CD4-positive, alpha-beta memory T cell (primary cell): ENCODE results near the gene DDRGK1. TPM values are rescaled to one million over a fixed set of nuclear protein-coding genes. Genes with fewer than 3 reads are reported as not detected.

Experiments used
- CTCF ChIA-PET: fragments of 350-600 bp; sonication (Branson Sonifier 250); formaldehyde crosslinking; loops from one replicate; lab custom pipeline; 2021; ENCODE audit warnings: inconsistent platforms; ENCODE audit not compliant: partially characterized antibody; lab: Charles Lee
- POLR2A ChIA-PET: fragments of 350-600 bp; sonication (Branson Sonifier 250); formaldehyde crosslinking; loops from one replicate; lab custom pipeline; 2021; ENCODE audit not compliant: partially characterized antibody; lab: Charles Lee
- DNase-seq, 5 donors: peaks; one replicate each; pipeline versions ENCODE4 v3.0.0 to v3.0.0-alpha.2; 2020 to 2022; ENCODE audit warnings: mixed read lengths in 1 of 5
- H3K27ac ChIP-seq: one replicate; pipeline ENCODE4 v1.7.0; 2013; ENCODE audit warnings: low read depth, low read length
- H3K27me3 ChIP-seq: 2 replicates; pipeline ENCODE4 v1.7.0; 2013; ENCODE audit warnings: mild to moderate bottlenecking, low read length, moderate library complexity; ENCODE audit not compliant: insufficient read depth
- H3K36me3 ChIP-seq: 2 replicates; pipeline ENCODE4 v1.7.0; 2013; ENCODE audit warnings: mild to moderate bottlenecking, low read length, moderate library complexity; ENCODE audit not compliant: insufficient read depth
- H3K4me1 ChIP-seq: 2 replicates; pipeline ENCODE4 v1.7.0; 2013; ENCODE audit warnings: mild to moderate bottlenecking, low read length, moderate library complexity; ENCODE audit not compliant: insufficient read depth
- H3K4me3 ChIP-seq, 2 donors: one replicate each; pipeline ENCODE4 v1.7.0; 2013; ENCODE audit warnings: low read length in 2 of 2, mild to moderate bottlenecking in 1 of 2
- H3K9me3 ChIP-seq, 2 donors: one replicate each; pipeline ENCODE4 v1.7.0; 2013; ENCODE audit warnings: low read length in 2 of 2, control low read depth in 1 of 2; ENCODE audit not compliant: control insufficient read depth in 1 of 2
- H3K27ac Mint-ChIP-seq, 7 donors: one replicate each; pipeline ENCODE4 v1.8.0; 2020 to 2021; ENCODE audit warnings: mixed read lengths in 7 of 7, mild to moderate bottlenecking in 6 of 7, inconsistent platforms in 3 of 7, moderate library complexity in 3 of 7
- H3K27me3 Mint-ChIP-seq, 2 donors: one replicate each; pipeline ENCODE4 v1.8.0; 2020 to 2021; ENCODE audit warnings: mixed read lengths in 2 of 2
- H3K36me3 Mint-ChIP-seq, 2 donors: one replicate each; pipeline ENCODE4 v1.8.0; 2020 to 2021; ENCODE audit warnings: mixed read lengths in 2 of 2, inconsistent platforms in 1 of 2, mild to moderate bottlenecking in 1 of 2
- H3K4me1 Mint-ChIP-seq, 4 donors: one replicate each; pipeline ENCODE4 v1.8.0; 2020 to 2021; ENCODE audit warnings: mixed read lengths in 4 of 4, mild to moderate bottlenecking in 1 of 4
- H3K4me3 Mint-ChIP-seq, 8 donors: one replicate each; pipeline ENCODE4 v1.8.0; 2020 to 2021; ENCODE audit warnings: mixed read lengths in 8 of 8, mild to moderate bottlenecking in 7 of 8, moderate library complexity in 6 of 8, inconsistent platforms in 3 of 8
- H3K9me3 Mint-ChIP-seq, 8 donors: one replicate each; pipeline ENCODE4 v1.8.0; 2020 to 2021; ENCODE audit warnings: mixed read lengths in 8 of 8, mild to moderate bottlenecking in 5 of 8, inconsistent platforms in 3 of 8, moderate library complexity in 1 of 8
- intact Hi-C: fragments of 100-400 bp; cut with micrococcal nuclease; formaldehyde crosslinking; loops from one replicate; pipeline ENCODE4 v1.15.1; 2023
- polyA plus RNA-seq, 2 donors: library from polyadenylated mRNA; unstranded; fragments of 300-500 nt; fragmentation: Illumina TruSeq; gene quantifications; one replicate each; pipeline ENCODE4 v1.2.3, GENCODE V29; 2021
- total RNA-seq, 2 experiments: library from RNA; stranded (reverse); gene quantifications; one replicate each; pipeline ENCODE4 v1.2.3, GENCODE V29; 2021

DDRGK1 gene
- total and polyA plus RNA-seq, 4 experiments from 2014 or later: 35.2 to 61.0 (median 54.6) TPM

DNA sequence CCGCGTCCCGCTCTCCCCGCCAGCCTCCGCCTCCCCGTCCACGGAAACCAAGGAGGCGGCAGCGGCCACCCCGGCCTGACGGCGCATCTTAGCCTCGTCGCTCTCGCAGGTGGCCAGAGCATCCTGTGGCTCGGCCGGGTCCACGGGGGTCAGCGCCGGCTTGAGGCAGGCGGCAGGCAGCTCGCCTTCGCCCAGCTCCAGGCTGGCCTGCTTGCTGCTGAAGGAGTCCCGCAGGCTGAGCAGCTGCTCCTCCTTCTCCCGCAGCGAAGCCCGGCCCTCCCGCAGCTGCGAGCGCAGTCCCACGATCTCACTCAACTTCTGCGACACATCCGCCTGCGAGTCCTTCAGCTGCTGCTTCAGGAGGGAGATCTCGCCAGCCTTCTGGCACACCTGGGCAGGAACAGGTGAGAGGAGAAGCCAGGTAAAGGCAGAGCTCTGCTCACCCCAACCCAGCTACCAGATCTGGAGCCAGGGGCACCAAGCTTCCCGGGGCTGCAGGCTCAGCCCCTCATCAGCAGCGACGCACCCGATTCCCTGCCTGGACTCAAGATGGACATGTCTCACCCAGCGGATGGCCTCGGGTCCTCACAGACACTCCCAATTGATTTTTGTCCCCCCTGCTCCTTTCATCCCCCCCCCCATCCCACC is 39.6 kb downstream of the DDRGK1 start:
- no peaks in the 10 kb centered on the region for H3K9me3 Mint-ChIP-seq
- H3K27me3 ChIP-seq: peaks cover 7% of the 10 kb centered on the region
- H3K36me3 ChIP-seq: no peaks in the 10 kb centered on the region
- no peak overlapping the region for H3K4me3 Mint-ChIP-seq
- CTCF ChIA-PET: interaction anchor here (0.6 kb wide), 1 partner anchor 52 kb away, joined by 3 read pairs; no protein-coding TSS in a partner anchor
- H3K4me3 ChIP-seq: no peak overlapping the region
- POLR2A ChIA-PET: no interaction called here
- peaks cover 13 to 14% of the 10 kb centered on the region in 2 donors for H3K27me3 Mint-ChIP-seq
- no peaks in the 10 kb centered on the region for H3K36me3 Mint-ChIP-seq
- intact Hi-C loops: no loop called here
- no peaks in the 10 kb centered on the region for H3K9me3 ChIP-seq
- H3K27ac ChIP-seq: no peak overlapping the region
- H3K4me1 ChIP-seq: peaks cover 7% of the 10 kb centered on the region
- H3K27ac Mint-ChIP-seq: no peak overlapping the region
- H3K4me1 Mint-ChIP-seq: peaks cover 0 to 18% (median 1%) of the 10 kb centered on the region in 4 donors
- DNase-seq: no peak

DNA sequence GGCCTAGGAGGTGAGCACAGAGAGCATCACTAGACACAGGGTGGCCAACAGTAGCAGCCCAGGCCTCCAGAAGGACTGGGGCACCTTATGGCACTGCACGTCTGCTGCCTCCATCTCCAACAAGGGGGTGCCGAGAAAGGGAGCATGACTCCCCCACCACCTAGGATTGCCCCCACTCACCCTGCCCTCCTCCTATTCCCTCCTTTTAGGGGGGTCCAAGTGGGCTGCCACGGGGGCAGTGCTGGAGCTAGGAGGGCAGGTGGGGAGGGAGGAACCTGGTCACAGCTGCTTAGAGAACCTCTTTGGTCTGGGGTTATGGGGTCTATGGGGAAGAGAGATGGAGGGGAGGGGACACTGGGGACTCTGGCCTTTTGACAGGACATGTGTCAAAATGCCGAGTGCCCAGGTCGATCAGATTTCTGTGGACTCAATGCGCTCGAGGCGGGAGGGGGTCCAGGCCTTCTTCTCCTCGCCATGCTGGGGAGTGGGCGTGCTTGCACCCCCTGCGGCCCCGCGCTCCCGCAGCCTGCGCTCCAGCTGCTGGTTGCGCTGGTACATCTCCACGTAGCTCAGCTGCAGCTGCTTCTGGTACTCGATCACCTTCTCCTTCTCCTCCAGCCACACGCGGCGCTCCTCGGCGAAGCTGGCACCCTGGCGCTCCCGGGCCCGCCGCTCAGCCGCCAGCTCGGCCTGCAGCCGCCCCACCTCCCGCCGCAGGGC is 40.3 kb downstream of the DDRGK1 start:
- no peaks in the 10 kb centered on the region for H3K9me3 ChIP-seq
- ChIA-PET POLR2A (interaction anchor here (1.1 kb wide), 1 partner anchor 8 kb away, joined by 3 read pairs; no protein-coding TSS in a partner anchor), CTCF (interaction anchor here (0.6 kb wide), 1 partner anchor 51 kb away, joined by 3 read pairs; no protein-coding TSS in a partner anchor)
- H3K4me3 ChIP-seq: no peak overlapping the region
- peaks cover 0 to 3% (median 0%) of the 10 kb centered on the region in 8 donors for H3K9me3 Mint-ChIP-seq
- intact Hi-C loops: no loop called here
- DNase-seq: no peak
- peak overlapping the region in 1 of 7 donors; percentile 44 for H3K27ac Mint-ChIP-seq
- H3K27me3 ChIP-seq: peaks cover 7% of the 10 kb centered on the region
- no peak overlapping the region for H3K27ac ChIP-seq
- peaks cover 7% of the 10 kb centered on the region for H3K4me1 ChIP-seq
- H3K36me3 Mint-ChIP-seq: peaks cover 0 to 3% of the 10 kb centered on the region in 2 donors
- H3K36me3 ChIP-seq: no peaks in the 10 kb centered on the region
- peaks cover 9 to 14% of the 10 kb centered on the region in 2 donors for H3K27me3 Mint-ChIP-seq
- peaks cover 3 to 22% (median 5%) of the 10 kb centered on the region in 4 donors for H3K4me1 Mint-ChIP-seq
- H3K4me3 Mint-ChIP-seq: no peak overlapping the region

DNA sequence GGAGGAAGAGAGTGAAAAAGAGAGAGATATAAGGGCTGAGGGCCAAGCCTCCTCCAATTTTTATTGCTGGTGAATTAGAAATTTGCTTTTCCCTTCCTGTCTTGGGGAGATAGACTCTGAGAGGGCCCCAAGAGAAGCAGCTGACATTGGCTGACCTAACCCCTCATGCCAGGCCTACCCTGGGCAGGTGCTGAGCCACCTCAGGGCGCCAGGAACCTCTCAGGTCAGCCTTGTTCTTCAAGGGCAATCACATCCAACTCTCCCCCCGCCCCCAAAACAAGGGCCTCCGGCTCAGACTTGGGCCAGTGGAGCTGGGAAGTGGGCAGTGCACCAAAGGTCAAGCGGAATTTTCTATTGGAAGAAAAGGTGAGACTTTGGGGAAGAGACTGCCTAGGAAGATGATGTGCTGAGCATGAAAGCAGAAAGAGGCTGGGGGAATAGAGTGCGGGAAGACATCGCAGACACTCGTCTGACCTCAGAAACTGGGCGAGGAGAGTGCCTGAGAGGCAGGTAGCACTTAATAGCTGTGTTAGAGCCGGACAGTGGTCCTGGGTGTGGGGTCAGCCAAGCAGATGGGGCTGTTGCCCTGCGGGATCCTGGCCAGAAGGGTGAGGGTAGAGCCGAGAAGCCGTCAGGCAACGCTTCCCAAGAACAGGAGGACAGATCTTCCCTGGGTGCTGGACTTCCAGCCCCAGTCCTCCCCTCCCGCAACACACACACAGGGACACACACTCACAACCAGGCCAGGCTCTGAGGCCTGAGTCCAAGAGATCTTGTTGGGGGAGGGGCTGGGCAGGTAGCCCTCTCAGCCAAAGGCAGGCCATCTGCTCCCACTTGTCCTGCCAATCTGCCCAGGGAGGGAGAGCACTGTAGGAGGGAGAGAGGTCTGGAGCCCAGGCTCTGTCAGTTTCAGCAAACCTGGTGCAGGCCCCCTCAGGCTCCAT is 41.1 kb downstream of the DDRGK1 start:
- Mint-ChIP-seq H3K27me3 (peaks cover under 1 to 6% of the 10 kb centered on the region in 2 donors), H3K36me3 (peaks cover 0 to 8% of the 10 kb centered on the region in 2 donors), H3K4me3 (peak overlapping the region in 2 of 8 donors; percentile 2 to 52), H3K9me3 (peaks cover 0 to 3% (median 0%) of the 10 kb centered on the region in 8 donors), H3K4me1 (peaks cover 11 to 22% (median 13%) of the 10 kb centered on the region in 4 donors), H3K27ac (peak overlapping the region in 3 of 7 donors; percentile 7 to 44 (median 42))
- intact Hi-C loops: no loop called here
- no peak for DNase-seq
- Histone ChIP-seq H3K27ac (no peak overlapping the region), H3K36me3 (no peaks in the 10 kb centered on the region), H3K27me3 (peaks cover 7% of the 10 kb centered on the region), H3K9me3 (no peaks in the 10 kb centered on the region), H3K4me1 (peaks cover 15% of the 10 kb centered on the region), H3K4me3 (no peak overlapping the region)
- CTCF ChIA-PET: interaction anchor here (1.3 kb wide), 1 partner anchor 55 kb away, joined by 3 read pairs; no protein-coding TSS in a partner anchor
- POLR2A ChIA-PET: interaction anchor here (1.1 kb wide), 1 partner anchor 9 kb away, joined by 3 read pairs; no protein-coding TSS in a partner anchor

DNA sequence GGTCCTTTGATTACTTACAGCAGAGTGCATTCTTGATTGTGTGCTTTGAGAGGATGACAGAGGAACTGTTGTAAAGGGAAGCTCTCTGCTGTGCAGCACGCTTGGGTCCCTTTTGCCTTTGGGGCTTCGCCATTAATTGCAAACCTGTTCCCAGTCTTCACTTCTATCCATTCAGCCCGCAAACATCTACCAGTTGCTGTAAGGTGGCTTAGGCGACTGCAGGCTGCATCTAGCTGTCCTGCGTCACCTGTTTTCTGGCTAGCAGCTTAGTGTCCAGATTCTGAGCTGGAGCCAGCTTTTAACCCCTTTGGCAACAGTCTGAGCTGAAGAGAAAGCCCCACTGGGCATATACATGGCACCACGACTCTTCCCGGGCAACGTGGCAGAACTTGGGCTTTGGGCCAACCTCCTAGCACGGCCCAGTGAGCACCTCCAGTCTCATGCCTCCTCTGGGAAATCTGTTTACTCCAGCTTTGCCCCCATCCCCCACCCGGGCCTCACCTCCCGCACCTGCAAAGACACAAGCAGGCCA is 42.3 kb downstream of the DDRGK1 start:
- Histone ChIP-seq H3K4me3 (no peak overlapping the region), H3K4me1 (peaks cover 26% of the 10 kb centered on the region), H3K27me3 (peaks cover 2% of the 10 kb centered on the region), H3K36me3 (no peaks in the 10 kb centered on the region), H3K9me3 (no peaks in the 10 kb centered on the region), H3K27ac (no peak overlapping the region)
- Mint-ChIP-seq H3K36me3 (peaks cover 0 to 12% of the 10 kb centered on the region in 2 donors), H3K27ac (peak overlapping the region in 2 of 7 donors; percentile 27 to 98), H3K9me3 (peaks cover 0 to 3% (median 0%) of the 10 kb centered on the region in 8 donors), H3K4me3 (peak overlapping the region in 5 of 8 donors; percentile 4 to 71 (median 39)), H3K4me1 (peaks cover 21 to 34% (median 24%) of the 10 kb centered on the region in 4 donors), H3K27me3 (peaks cover 0 to 3% of the 10 kb centered on the region in 2 donors)
- intact Hi-C loops: no loop called here
- no peak for DNase-seq
- POLR2A ChIA-PET: interaction anchor here (1.3 kb wide), 1 partner anchor 41 kb away, joined by 3 read pairs; no protein-coding TSS in a partner anchor
- CTCF ChIA-PET: interaction anchor here (1.3 kb wide), 1 partner anchor 57 kb away, joined by 3 read pairs; no protein-coding TSS in a partner anchor

DNA sequence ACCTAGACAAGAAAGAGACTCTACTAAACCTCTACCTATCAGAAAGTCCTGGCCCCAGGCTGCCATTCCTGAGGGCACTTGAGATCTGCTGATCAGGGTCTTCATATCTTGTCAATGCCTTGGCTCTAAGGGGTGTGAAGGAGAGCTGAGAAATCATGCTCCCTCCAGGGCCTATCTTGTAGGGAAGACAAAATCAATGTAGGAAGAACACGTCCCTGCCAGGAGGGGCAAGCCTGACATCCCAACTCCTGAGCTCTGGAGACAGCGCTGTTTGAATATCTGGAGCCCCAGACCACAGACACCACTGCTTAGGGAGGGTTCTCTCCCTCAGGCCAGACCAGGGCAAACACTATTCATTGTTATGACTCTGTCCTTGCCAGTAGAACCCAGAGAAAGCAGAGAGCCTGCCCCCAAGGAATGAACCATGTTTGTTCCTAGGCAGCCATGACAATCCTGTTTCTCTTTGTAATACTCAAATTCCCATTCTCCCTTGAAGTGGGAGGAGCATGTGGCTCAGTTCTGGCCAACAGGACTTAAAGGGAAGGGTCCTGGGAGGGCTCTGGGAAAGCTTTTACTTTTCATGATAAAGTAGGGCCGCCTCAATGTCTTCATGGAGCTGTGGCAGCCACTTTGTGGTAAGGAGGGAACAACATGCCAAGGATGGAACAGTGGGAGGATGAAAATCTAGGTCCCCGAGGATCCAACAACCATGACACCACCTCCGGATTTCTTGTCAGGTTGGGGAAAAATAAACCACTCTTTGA is 43.0 kb downstream of the DDRGK1 start:
- Histone ChIP-seq H3K9me3 (no peaks in the 10 kb centered on the region), H3K36me3 (no peaks in the 10 kb centered on the region), H3K27me3 (no peaks in the 10 kb centered on the region), H3K4me1 (peaks cover 32% of the 10 kb centered on the region), H3K4me3 (no peak overlapping the region), H3K27ac (no peak overlapping the region)
- peaks cover 0 to 3% of the 10 kb centered on the region in 2 donors for H3K27me3 Mint-ChIP-seq
- peak overlapping the region in 7 of 8 donors; percentile 27 to 74 (median 57) for H3K4me3 Mint-ChIP-seq
- POLR2A ChIA-PET: interaction anchor here (1.1 to 1.5 kb wide), 4 partner anchors 11 to 108 kb away, joined by 3 to 8 read pairs (median 3); no protein-coding TSS in a partner anchor
- CTCF ChIA-PET: interaction anchor here (1.2 to 1.6 kb wide), 2 partner anchors 10 to 58 kb away, joined by 3 to 9 read pairs; no protein-coding TSS in a partner anchor
- H3K4me1 Mint-ChIP-seq: peaks cover 28 to 40% (median 30%) of the 10 kb centered on the region in 4 donors
- peaks cover 0 to 16% of the 10 kb centered on the region in 2 donors for H3K36me3 Mint-ChIP-seq
- no peak for DNase-seq
- H3K9me3 Mint-ChIP-seq: peaks cover 0 to 3% (median 0%) of the 10 kb centered on the region in 8 donors
- intact Hi-C loops: no loop called here
- H3K27ac Mint-ChIP-seq: peak overlapping the region in 5 of 7 donors; percentile 8 to 98 (median 41)
